Lower leg skin (tissue), 4 donors: ENCODE data around the gene SNAP29. TPM values are rescaled to one million over a fixed set of nuclear protein-coding genes. Genes with fewer than 3 reads are reported as not detected.

Experiments used
- DNase-seq, 2 donors: peaks; one replicate each; pipeline ENCODE4 v3.0.0-alpha.2; 2019; ENCODE audit warnings: low spot score in 2 of 2
- H3K4me3 ChIP-seq: fragments of 200-600 bp; sonication (generic); 2 replicates; pipeline ENCODE4 v1.5.1; 2017; ENCODE audit warnings: mild to moderate bottlenecking, low read depth; ENCODE audit not compliant: poor library complexity, severe bottlenecking
- POLR2A ChIP-seq, 2 donors: fragments of 450-650 bp; IDR thresholded peaks; one replicate each; pipeline ENCODE4 v1.6.1; 2016 to 2017; ENCODE audit warnings: antibody characterized with exemption in 2 of 2, mild to moderate bottlenecking in 1 of 2, moderate library complexity in 1 of 2
- WGBS, 2 donors: methylation state at CpG; one replicate each; pipeline ENCODE4 v1.1.5; 2018; 5-methylcytosine and 5-hydroxymethylcytosine counted together
- intact Hi-C: fragments of 100-400 bp; cut with DNase I; formaldehyde crosslinking; loops from one replicate; pipeline ENCODE4 v1.15.0; 2023; ENCODE audit warnings: low total_unique reads
- total RNA-seq, 4 donors: library from RNA; depleted of rRNA; stranded (reverse); fragments of >200 nt; gene quantifications; one replicate each; pipeline ENCODE4 v1.1.0, GENCODE V29; 2016
- TF ChIP-seq, protein P1 (sequence below), 3 donors: fragments of 450-650 bp; IDR thresholded peaks; one replicate each; pipeline ENCODE4 v1.5.1; 2016; ENCODE audit warnings: antibody characterized with exemption in 3 of 3, mild to moderate bottlenecking in 3 of 3, moderate library complexity in 2 of 3

The SNAP29 gene
- total RNA-seq, 4 donors from 2014 or later, result 25.0 to 34.4 (median 32.9) TPM

DNA sequence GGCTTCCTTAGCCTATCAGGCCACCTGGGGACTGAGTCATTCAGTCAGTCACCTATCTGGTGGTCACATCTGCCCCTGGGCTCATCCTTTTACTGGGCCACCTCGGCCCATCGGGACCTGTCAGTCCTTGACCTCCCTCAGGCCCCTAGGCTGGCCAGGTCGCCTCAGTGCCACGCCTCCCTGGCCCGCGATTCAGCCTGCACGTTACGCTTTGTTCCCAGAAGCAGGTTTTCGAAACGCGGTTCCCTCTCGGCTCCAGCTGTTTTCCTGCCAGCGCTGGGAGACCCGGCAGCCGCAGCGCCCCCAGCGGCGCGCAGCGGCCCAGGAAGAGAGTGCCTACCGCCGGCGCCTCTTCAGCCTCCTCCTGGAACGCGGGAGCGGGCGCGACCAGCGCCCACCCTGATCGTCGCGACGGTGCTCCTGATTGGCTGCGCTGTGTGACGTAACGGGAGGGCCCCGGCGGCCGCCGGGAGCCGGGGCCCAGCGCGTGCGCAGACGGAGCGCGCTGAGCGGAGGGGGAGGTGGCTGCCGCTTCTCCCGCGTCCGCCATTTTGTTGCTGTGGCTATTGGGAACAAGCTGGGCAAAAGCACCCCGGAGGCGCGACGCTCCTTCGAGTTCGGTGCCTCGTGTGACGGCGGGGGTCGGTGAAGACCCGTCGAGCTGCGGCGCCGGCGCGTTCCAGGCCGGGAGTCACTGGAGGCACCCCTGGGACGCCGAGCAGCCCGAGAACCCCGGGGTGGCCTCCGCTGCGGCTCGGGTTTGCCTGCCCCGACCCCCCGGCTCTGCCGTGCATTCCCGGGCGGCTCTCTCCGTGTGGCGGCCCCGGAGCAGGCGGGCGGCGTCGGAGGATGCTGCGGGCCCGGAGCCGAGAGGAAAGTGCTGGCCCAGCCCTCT lies 58.4 kb downstream of the SNAP29 start, which contains the start of gene CRKL:
TSS of gene CRKL (plus strand) at position 492 of the 895 bp plus-strand sequence. CDS start 528 bp downstream, outside the sequence.
- peak within 1 kb of the TSS; percentile 98 for H3K4me3 ChIP-seq
- WGBS, 2 donors, result 0 to 1% methylated on average over 31 to 78 of the region's 92 CpGs
- peak; percentile 95 to 99 for DNase-seq
- intact Hi-C loops, result no loop called here
- TF ChIP-seq, protein P1, sequence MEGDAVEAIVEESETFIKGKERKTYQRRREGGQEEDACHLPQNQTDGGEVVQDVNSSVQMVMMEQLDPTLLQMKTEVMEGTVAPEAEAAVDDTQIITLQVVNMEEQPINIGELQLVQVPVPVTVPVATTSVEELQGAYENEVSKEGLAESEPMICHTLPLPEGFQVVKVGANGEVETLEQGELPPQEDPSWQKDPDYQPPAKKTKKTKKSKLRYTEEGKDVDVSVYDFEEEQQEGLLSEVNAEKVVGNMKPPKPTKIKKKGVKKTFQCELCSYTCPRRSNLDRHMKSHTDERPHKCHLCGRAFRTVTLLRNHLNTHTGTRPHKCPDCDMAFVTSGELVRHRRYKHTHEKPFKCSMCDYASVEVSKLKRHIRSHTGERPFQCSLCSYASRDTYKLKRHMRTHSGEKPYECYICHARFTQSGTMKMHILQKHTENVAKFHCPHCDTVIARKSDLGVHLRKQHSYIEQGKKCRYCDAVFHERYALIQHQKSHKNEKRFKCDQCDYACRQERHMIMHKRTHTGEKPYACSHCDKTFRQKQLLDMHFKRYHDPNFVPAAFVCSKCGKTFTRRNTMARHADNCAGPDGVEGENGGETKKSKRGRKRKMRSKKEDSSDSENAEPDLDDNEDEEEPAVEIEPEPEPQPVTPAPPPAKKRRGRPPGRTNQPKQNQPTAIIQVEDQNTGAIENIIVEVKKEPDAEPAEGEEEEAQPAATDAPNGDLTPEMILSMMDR (IDR thresholded peaks at IDR 0.05), result peak in 1 of 3 donors; percentile 84
- TF ChIP-seq POLR2A (IDR thresholded peaks at IDR 0.05), result peak in 1 of 2 donors; percentile 75

DNA sequence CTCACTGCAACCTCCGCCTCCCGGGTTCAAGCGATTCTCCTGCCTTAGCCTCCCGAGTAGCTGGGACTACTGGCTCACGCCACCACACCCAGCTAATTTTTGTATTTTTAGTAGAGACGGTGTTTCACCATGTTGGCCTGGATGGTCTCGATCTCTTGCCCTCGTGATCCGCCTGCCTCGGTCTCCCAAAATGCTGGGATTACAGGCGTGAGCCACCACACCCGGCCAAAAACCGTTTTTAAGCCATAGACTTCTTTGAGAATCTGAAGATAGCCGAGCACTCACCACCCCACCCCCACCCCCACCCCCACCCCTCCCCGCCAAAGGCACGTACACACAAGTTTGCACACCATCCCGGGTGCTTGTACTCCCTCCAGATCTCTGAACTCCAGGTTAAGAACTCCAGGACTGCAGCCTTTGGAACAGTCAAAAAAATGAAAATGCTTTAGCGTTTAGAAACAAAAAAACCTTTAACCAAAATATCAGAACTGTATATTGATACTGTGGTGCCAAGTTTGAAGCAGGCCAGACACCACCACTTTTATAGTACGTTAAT lies 59.9 kb downstream of the SNAP29 start:
- intact Hi-C loops, result no loop called here
- TF ChIP-seq POLR2A (IDR thresholded peaks at IDR 0.05), result no peak
- TF ChIP-seq, protein P1 (IDR thresholded peaks at IDR 0.05), result no peak
- WGBS, 2 donors, result 0 to 1% methylated on average over 19 of the region's 19 CpGs
- peak overlapping the region; percentile 98 for H3K4me3 ChIP-seq
- no peak for DNase-seq

DNA sequence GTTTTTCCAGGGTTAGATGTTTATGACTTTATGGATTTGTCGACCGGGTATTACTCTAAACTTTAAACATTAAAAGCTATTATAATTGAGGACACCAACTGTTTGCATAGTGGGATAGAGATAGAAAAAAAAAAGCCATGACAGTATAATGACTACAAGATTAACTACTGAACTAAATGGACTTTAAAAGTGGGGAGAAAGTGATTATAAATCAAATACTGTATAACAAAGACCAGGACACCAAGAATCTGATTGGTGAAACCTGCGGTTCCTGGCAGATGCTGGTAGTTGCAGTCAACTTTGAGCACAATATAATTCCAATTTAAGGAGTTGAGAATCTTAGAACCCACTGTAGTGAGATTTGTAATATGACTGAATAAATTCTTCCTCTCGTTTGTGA lies 60.9 kb downstream of the SNAP29 start:
- TF ChIP-seq POLR2A (IDR thresholded peaks at IDR 0.05), result no peak
- TF ChIP-seq, protein P1 (IDR thresholded peaks at IDR 0.05), result no peak
- intact Hi-C loops, result no loop called here
- DNase-seq, result no peak
- H3K4me3 ChIP-seq, result peak overlapping the region; percentile 20
- 9 to 11% methylated on average over 4 of the region's 4 CpGs for WGBS, 2 donors

DNA sequence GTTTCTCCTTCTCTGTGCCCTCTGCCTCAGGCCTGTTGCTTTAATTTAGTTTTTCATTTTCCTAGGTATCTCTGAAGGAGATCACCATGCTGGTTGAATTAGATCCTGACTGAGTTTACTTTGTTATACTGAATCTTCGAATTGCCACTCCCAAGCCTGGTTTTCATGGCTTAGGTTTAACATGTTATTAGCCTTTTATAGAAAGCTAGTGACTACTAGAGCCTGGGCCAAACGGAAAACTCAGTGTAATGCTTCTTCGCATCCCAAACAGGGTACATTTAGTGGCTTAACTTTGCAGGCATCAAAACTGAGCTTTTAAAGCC lies 62.0 kb downstream of the SNAP29 start:
- no peak for DNase-seq
- 33 to 49% methylated on average over 3 of the region's 3 CpGs for WGBS, 2 donors
- H3K4me3 ChIP-seq, result peak overlapping the region; percentile 20
- TF ChIP-seq POLR2A (IDR thresholded peaks at IDR 0.05), result no peak
- intact Hi-C loops, result no loop called here

DNA sequence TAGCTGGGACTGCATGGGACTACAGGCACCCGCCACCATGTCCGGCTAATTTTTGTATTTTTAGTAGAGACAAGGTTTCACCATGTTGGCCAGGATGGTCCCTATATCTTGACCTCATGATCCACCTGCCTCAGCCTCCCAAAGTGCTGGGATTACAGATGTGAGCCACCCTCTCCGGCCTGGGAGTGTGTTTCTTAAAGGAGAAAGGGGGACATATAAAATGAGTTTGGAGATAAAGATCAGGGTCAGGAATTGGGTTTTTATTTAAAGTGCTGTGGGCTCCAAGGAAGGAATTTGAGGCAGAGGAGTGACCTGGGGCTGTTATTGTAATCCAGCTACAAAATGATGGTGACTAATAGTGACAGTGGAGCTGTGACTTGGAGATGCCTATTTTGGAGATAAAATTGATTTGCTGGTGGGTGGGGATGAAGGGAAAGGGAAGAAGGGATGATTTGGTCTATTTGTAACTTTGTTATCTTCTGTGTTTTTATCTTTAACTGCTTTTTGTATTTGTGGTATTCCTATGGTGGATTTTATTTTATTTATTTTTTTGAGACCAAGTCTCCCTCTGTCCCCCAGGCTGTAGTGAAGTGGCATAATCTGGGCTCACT lies 63.4 kb downstream of the SNAP29 start:
- 73 to 88% methylated on average over 3 of the region's 3 CpGs for WGBS, 2 donors
- DNase-seq, result no peak
- TF ChIP-seq, protein P1 (IDR thresholded peaks at IDR 0.05), result no peak
- no peak for TF ChIP-seq POLR2A (IDR thresholded peaks at IDR 0.05)
- intact Hi-C loops, result no loop called here
- H3K4me3 ChIP-seq, result no peak overlapping the region

DNA sequence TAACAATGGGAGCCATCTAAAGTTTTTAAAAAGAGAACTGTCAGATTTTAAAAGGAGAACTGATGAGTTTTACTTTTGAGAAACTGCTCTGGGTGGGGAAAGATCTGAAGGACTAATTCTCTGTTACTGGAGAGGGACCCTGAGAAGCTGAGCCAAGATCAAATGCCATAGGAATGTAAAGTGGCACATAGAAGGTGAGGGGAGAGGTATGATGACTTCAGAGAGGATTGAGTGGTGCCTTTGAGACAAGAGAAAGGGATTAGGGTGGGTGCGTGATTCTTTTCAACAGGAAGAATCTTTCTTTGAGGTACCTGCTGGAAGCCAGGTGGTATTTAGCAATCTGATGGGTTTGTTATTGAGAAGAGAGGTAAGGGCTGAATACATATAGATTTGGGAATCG lies 67.4 kb downstream of the SNAP29 start:
- 86 to 88% methylated on average over 2 of the region's 2 CpGs for WGBS, 2 donors
- intact Hi-C loops, result no loop called here

More for the DNA sequence above, 67.4 kb downstream of the SNAP29 start:
- no peak for DNase-seq
- H3K4me3 ChIP-seq, result no peak overlapping the region
- no peak for TF ChIP-seq POLR2A (IDR thresholded peaks at IDR 0.05)
- TF ChIP-seq, protein P1 (IDR thresholded peaks at IDR 0.05), result no peak
